A673 (cell line): ENCODE measurements around the gene CD53.

ENCODE experiments used
- CTCF ChIP-seq: fragments of 300-800, 200-600 bp; sonication (generic); conservative IDR thresholded peaks from 2 replicates; pipeline ENCODE4 v1.5.1; 2017; ENCODE audit warnings: low read depth, mild to moderate bottlenecking, antibody characterized with exemption, low read length, moderate library complexity, mixed read lengths
- EZH2 ChIP-seq: fragments of 200-600 bp; sonication (generic); IDR thresholded peaks from 2 replicates; pipeline ENCODE4 v1.6.1; 2017; ENCODE audit warnings: borderline replicate concordance, low read depth, mild to moderate bottlenecking, mixed read lengths, antibody characterized with exemption, low read length; ENCODE audit not compliant: poor library complexity, severe bottlenecking

DNA sequence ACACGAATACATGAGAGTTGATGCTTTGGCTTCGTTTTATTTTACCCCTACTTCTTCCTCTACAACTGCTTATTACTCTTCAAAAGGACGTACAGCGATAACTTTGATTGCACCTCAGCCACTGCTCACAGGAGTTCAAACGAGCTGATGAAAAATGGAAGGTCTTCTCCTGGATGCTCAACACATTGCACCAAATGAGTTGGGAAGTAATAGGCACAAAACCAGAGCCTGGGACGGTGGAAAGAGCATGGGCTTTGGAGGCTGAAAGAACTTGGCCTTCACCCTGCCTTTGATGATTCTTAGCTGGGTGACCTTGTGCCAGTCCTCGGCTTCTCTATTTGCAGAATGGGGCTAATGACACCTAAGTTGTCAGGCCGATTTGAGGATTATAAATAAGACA is 4.8 kb downstream of the CD53 start:
- TF ChIP-seq CTCF (no peak), EZH2 (no peak)
